ENCODE results near the gene SCN4B.
A peak's percentile ranks its signal among the peaks of the same experiment; 100 is the strongest.

The SCN4B gene

GRCh38 chr11:118109231-118109630 is 43.4 kb downstream of the SCN4B start:
- Mint-ChIP-seq H3K4me3 (no peak overlapping the region), H3K27ac (no peak overlapping the region), H3K4me1 (peaks cover 31% of the 10 kb centered on the region), H3K27me3 (no peaks in the 10 kb centered on the region), H3K9me3 (no peaks in the 10 kb centered on the region)
- DNase-seq, result no peak
- ATAC-seq, result no peak

GRCh38 chr11:118108513-118108912 is 44.1 kb downstream of the SCN4B start:
- no peak overlapping the region for H3K4me3 Mint-ChIP-seq
- H3K27me3 Mint-ChIP-seq, result no peaks in the 10 kb centered on the region
- no peak overlapping the region for H3K27ac Mint-ChIP-seq
- ATAC-seq (no peak), DNase-seq (no peak)
- peaks cover 27% of the 10 kb centered on the region for H3K4me1 Mint-ChIP-seq
- no peaks in the 10 kb centered on the region for H3K9me3 Mint-ChIP-seq

GRCh38 chr11:118106789-118107335 is 45.8 kb downstream of the SCN4B start:
- Mint-ChIP-seq H3K4me1 (peaks cover 14% of the 10 kb centered on the region), H3K9me3 (no peaks in the 10 kb centered on the region), H3K27ac (no peak overlapping the region), H3K27me3 (no peaks in the 10 kb centered on the region), H3K4me3 (no peak overlapping the region)
- ATAC-seq, result no peak
- no peak for DNase-seq

DNA sequence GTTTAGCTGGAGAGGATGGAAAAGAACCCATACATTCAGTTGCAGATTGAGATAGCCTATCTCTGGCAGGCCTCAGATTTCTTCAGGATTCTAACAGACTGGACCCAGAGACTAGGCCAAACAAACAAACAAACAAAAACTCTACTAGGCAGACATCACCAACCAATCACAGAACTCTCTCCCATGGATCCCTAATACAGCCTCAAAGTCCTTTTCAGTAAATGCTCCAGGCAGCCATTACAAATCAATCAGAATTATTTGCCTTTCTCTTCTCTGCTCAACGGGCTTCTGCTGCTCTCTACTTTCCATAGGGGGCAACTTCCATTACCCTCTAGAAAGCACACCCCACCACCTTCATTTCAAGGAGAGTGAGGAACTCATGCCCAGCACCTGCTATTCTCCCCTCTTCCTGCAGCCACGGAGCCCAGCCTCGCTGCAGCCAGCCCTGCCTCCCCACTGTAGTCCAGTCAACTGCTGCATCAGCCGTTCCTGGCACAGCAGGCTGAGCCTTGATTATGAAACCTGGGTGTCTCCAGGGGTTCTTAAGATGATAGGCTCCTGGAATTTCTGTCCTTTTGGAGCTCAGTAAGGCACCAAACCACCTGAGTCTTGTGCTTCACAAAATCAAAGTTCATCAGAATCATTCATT is 46.8 kb downstream of the SCN4B start:
- DNase-seq (no peak), ATAC-seq (no peak)
- Mint-ChIP-seq H3K4me1 (peaks cover 3% of the 10 kb centered on the region), H3K4me3 (no peak overlapping the region), H3K9me3 (no peaks in the 10 kb centered on the region), H3K27me3 (peaks cover 7% of the 10 kb centered on the region), H3K27ac (peak overlapping the region in 1 of 2 donors; percentile 8)

DNA sequence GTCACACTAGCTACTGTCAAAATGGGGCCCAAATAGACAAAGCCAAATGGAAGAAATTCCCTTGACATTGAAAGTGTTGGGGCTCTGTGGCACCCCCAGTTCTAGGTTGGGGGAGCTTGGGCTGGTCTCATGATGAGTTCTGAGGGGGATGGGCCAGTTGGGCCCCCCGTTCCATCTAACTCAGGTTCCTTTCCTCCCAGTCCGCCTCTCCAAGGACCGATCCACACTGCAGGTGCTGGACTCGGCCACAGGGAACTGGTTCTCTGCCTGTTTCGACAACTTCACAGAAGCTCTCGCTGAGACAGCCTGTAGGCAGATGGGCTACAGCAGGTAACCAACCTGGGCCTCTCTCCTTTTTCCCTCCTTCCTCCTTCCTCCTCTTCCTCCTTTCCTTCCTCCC is 48.1 kb downstream of the SCN4B start:
- no peaks in the 10 kb centered on the region for H3K9me3 Mint-ChIP-seq
- no peak for DNase-seq
- no peak overlapping the region for H3K27ac Mint-ChIP-seq
- no peak for ATAC-seq
- H3K27me3 Mint-ChIP-seq, result peaks cover 7% of the 10 kb centered on the region
- H3K4me1 Mint-ChIP-seq, result peaks cover under 1% of the 10 kb centered on the region
- H3K4me3 Mint-ChIP-seq, result no peak overlapping the region

DNA sequence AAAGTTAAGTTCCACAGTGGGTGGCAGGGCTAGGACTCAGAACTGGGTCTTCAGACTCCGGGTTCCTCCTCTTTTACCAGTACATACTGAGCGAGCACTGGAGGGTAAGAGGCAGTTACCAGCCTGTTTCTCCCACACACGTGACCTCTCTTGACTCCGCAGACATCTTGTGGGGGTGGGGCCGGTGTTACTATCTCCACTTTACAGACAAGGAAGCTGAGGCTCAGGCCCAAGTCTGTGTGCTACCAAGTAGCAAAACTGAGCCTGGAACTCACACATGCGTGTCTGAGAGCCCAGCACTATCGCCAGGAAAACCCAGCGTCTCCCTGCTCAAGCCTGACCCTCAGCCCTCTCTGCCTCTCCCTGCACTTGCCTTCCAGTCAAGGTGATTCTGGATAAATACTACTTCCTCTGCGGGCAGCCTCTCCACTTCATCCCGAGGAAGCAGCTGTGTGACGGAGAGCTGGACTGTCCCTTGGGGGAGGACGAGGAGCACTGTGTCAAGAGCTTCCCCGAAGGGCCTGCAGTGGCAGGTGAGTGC is 49.8 kb downstream of the SCN4B start:
- no peak overlapping the region for H3K4me3 Mint-ChIP-seq
- ATAC-seq (no peak), DNase-seq (no peak)
- H3K9me3 Mint-ChIP-seq, result no peaks in the 10 kb centered on the region
- peaks cover 7% of the 10 kb centered on the region for H3K4me1 Mint-ChIP-seq
- H3K27me3 Mint-ChIP-seq, result peaks cover 7% of the 10 kb centered on the region
- H3K27ac Mint-ChIP-seq, result peak overlapping the region in 1 of 2 donors; percentile 29

- Mint-ChIP-seq H3K27me3 (peaks cover 7% of the 10 kb centered on the region), H3K27ac (no peak overlapping the region), H3K9me3 (no peaks in the 10 kb centered on the region), H3K4me3 (no peak overlapping the region), H3K4me1 (peaks cover 7% of the 10 kb centered on the region)
- ATAC-seq (no peak), DNase-seq (no peak)
These were observed 51.9 kb downstream of the SCN4B start for GRCh38 chr11:118100691-118101232.

- peaks cover 7% of the 10 kb centered on the region for H3K4me1 Mint-ChIP-seq
These were observed 52.6 kb downstream of the SCN4B start for GRCh38 chr11:118099838-118100556.

DNA sequence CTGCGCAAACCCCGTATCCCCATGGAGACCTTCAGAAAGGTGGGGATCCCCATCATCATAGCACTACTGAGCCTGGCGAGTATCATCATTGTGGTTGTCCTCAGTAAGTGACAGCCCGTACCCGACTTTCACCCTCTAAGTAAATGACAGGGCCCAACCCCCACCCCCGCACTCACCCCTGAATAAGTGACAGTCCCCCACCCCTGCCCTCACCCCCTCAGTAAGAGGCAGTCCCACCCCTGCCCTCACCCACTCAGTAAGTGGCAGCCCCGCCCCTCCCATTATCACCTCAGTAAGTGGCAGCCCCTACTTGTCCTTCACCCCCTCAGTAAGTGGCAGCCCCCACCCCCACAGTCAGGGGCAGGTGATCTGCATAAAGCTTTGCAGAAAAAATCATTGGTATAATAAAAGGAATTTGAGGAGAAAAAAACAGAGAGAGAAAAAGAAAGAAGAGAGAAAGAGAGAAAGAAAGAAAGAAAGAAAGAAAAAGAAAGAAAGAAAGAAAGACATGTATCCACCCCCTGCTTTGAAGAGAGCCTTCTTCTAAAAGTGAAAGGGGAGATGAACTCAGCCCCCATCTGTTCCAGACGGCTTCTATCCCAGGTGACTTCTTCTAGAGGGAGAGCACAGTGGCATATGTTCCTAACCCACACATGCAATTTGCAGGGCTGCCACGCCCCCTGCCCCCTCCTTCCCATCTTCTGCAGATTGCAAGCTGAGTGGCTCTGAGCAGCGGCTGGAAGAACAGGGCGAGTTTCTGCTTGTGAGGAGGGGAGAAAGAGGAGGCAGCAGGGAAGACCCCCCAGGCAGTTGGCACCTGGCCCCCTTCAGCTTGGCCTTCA is 53.4 kb downstream of the SCN4B start:
- H3K4me1 Mint-ChIP-seq, result peaks cover 7% of the 10 kb centered on the region
- DNase-seq (no peak), ATAC-seq (peak; percentile 23)
- H3K9me3 Mint-ChIP-seq, result no peaks in the 10 kb centered on the region
- H3K4me3 Mint-ChIP-seq, result no peak overlapping the region
- peaks cover 7% of the 10 kb centered on the region for H3K27me3 Mint-ChIP-seq
- H3K27ac Mint-ChIP-seq, result no peak overlapping the region

More at GRCh38 chr11:118099838-118100556, 52.6 kb downstream of the SCN4B start:
- ATAC-seq (no peak), DNase-seq (no peak)
- H3K27ac Mint-ChIP-seq, result no peak overlapping the region
- H3K4me3 Mint-ChIP-seq, result no peak overlapping the region
- no peaks in the 10 kb centered on the region for H3K9me3 Mint-ChIP-seq
- peaks cover 7% of the 10 kb centered on the region for H3K27me3 Mint-ChIP-seq

GRCh38 chr11:118095967-118096367 is 56.7 kb downstream of the SCN4B start:
- ATAC-seq (no peak), DNase-seq (no peak)
- Mint-ChIP-seq H3K27me3 (peaks cover 14% of the 10 kb centered on the region), H3K27ac (no peak overlapping the region), H3K4me3 (no peak overlapping the region), H3K9me3 (no peaks in the 10 kb centered on the region), H3K4me1 (peaks cover 7% of the 10 kb centered on the region)

DNA sequence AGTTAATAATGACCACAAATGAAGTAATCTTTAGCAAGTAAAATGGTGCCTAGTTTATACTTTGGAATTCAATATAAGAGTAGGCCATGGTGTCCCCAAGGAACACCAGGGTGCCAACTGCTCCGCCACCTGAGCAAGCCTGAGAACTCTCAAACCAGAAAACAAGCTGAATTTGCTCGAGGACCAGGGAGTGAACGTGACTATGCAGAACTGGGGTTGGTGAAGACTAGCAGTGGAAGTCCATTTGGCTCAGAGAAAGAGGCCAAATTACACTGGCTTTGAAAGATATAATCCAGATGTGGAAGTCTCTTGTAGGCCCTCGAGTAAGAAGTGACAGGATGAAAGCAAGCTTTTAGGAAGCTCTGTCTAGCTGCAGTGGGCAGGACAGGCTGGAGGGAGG is 57.1 kb downstream of the SCN4B start:
- no peak overlapping the region for H3K27ac Mint-ChIP-seq
- H3K4me1 Mint-ChIP-seq, result peaks cover 7% of the 10 kb centered on the region
- ATAC-seq (no peak), DNase-seq (no peak)
- no peak overlapping the region for H3K4me3 Mint-ChIP-seq
- H3K27me3 Mint-ChIP-seq, result peaks cover 17% of the 10 kb centered on the region
- no peaks in the 10 kb centered on the region for H3K9me3 Mint-ChIP-seq

DNA sequence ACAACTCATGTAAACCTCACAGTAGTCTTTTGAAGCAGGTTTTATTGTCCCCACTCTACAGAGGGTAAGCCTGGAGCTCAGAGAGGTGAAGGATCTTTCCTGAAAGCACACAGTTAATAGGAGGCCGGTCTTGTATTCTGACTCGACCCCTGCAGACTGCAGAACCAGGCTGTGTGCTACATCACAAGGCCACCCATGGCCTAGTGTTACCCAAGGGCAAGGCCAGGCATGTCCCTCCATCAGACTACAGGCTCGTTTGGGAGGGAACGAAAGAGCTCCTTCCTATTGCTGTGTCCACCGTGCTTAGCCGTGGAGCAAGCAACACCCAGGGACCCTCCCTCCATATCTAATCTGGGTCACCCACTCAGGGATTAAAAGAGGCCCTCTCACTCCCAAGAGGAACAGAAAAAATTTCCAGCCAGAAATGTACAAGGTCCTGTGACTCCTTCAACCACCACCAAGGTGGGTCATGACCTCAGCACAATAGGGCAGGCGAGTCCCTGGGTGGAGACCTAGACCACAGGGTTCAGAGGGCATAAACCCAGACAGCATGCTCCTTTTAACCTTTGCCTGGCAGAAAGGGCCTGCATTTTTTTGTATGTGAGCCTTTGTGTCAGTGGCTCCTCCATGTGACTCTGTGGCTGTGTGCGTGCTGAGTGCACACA is 59.6 kb downstream of the SCN4B start:
- ATAC-seq (no peak), DNase-seq (no peak)
- Mint-ChIP-seq H3K27ac (no peak overlapping the region), H3K9me3 (peaks cover 5 to 14% of the 10 kb centered on the region in 2 donors), H3K4me3 (no peak overlapping the region), H3K4me1 (no peaks in the 10 kb centered on the region), H3K27me3 (peaks cover 25% of the 10 kb centered on the region)

DNA sequence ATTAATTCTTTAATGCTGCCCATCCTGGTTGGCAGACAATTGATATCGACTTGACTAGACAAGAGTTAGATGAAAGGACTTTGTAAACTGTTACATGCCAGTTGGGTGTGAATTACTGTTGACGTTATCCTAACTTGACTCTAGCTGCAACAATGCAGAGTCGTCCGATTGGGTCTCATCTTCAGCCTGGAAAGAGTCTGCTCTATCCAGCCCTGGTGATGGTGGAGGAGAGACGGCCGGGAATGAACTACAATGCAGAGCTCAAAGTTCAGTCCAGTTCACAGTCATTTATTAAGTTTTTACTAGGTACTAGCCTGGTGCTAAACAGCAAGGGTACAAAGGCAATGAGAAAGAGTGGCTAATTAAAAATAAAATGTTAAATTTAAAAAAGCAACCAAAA is 60.9 kb downstream of the SCN4B start:
- Mint-ChIP-seq H3K9me3 (peaks cover 15 to 27% of the 10 kb centered on the region in 2 donors), H3K27me3 (peaks cover 25% of the 10 kb centered on the region), H3K4me3 (no peak overlapping the region), H3K27ac (peak overlapping the region in 1 of 2 donors; percentile 63), H3K4me1 (no peaks in the 10 kb centered on the region)
- DNase-seq, result no peak
- no peak for ATAC-seq

DNA sequence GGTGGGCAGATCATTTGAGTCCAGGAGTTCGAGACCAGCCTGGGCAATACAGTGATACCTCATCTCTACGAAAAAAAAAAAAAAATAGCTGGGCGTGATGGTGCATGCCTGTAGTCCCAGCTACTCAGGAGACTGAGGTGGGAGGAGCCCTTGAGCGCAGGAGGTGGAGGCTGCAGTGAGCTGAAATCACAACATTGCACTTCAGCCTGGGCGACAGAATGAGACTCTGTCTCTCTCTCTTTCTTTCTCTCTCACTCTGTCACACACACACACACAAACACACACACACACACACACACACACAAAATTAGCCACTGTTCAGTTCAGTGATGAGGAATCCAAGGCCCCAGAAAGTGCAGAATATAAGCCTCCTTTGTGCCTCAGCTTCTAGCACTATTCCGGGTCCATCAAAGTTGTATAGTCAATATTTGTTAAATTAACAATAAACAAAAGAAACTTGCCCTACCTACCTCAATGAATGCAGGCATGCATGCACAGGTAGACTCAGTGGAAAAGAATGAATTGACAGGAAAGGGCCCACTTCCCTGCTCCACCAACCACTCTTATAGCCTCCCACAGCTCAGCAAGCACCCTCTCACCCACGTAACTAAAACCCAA is 62.0 kb downstream of the SCN4B start:
- peak overlapping the region in 1 of 2 donors; percentile 14 for H3K27ac Mint-ChIP-seq

More for the DNA sequence above, 62.0 kb downstream of the SCN4B start:
- DNase-seq (no peak), ATAC-seq (no peak)
- peaks cover 15 to 38% of the 10 kb centered on the region in 2 donors for H3K9me3 Mint-ChIP-seq
- H3K4me1 Mint-ChIP-seq, result no peaks in the 10 kb centered on the region
- no peak overlapping the region for H3K4me3 Mint-ChIP-seq
- H3K27me3 Mint-ChIP-seq, result peaks cover 25% of the 10 kb centered on the region
